MV-4-11 (cell line): ENCODE results near the gene ATG10.
"Not testable (repeated sequence)": the region's sequence is repeated elsewhere in the genome, so short reads cannot be mapped to it uniquely, and the experiment has no call there.

Experiments
- DNase-seq: peaks from one replicate; lab custom pipeline; 2025; lab: John Stamatoyannopoulos, UW

Gene ATG10

DNA sequence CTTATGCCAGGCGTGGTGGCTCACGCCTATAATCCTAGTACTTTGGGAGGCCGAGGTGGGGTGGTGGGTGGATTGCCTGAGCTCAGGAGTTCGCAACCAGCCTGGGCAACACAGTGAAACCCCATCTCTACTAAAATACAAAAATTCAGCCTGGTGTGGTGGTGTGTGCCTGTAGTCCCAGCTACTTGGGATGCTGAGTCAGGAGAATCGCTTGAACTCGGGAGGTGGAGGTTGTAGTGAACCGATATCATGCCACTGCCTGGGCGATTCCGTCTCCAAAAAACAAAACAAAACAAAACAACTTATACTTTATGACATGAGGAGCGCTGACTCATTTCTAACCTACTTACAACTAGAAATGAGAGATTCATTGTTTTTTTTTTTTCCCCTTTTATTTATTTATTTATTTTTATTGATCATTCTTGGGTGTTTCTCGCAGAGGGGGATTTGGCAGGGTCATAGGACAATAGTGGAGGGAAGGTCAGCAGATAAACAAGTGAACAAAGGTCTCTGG, 10.4 kb downstream of the ATG10 start:
- not testable (repeated sequence) for DNase-seq

DNA sequence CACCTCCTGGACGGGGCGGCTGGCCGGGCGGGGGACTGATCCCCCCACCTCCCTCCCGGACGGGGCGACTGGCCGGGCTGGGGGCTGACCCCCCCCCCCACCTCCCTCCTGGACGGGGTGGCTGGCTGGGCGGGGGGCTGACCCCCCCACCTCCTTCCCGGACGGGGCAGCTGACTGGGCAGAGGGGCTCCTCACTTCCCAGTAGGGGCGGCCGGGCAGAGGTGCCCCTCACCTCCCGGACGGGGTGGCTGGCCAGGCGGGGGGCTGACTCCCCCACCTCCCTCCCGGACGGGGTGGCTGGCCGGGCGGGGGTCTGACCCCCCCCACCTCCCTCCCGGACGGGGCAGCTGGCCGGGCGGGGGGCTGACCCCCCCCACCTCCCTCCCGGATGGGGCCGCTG, 11.3 kb downstream of the ATG10 start:
- not testable (repeated sequence) for DNase-seq

DNA sequence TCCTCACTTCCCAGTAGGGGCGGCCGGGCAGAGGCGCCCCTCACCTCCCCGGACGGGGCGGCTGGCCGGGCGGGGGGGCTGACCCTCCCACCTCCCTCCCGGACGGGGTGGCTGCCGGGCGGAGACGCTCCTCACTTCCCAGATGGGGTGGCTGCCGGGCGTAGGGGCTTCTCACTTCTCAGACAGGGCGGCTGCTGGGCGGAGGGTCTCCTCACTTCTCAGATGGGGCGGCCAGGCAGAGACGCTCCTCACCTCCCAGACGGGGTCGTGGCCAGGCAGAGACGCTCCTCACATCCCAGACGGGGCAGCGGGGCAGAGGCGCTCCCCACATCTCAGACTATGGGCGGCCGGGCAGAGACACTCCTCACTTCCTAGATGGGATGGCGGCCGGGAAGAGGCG, 11.7 kb downstream of the ATG10 start:
- DNase-seq = not testable (repeated sequence)

DNA sequence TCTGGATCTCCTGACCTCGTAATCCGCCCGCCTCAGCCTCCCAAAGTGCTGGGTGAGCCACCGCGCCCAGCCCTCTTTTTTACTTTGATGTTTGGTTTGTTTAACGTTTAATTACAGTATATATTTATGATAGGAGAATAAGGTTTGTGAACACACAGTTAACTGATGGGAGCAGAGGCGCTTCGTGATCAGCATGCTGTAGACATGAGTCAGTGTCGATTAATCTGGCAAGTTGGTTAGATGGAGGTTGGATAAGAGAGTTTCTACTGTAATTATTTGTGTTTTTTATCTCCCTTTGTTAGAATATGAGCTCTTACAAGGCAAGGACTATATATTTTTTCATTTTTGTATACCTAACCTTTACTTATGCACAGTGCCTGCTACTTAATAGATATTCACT, 14.3 kb downstream of the ATG10 start:
- no peak for DNase-seq

DNA sequence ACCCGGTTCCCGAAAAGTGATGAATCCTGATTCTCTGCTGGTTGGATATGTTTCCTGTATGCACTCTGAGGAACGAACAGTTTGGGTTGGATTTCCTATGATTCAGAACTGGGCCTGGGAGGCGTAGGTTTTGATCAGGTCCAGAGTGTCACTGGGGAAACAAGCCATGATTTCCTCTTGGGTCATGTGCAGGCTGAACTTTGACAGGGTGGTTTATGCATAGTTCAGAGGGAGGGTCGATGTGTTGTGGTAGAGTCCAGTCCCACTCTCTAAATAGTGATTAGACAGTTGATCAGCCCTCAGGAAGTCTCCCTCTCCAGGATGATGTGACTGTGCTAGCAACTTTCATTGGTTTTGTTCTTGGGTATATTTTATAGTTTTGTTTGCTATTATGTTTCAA, 17.4 kb downstream of the ATG10 start:
- no peak for DNase-seq

DNA sequence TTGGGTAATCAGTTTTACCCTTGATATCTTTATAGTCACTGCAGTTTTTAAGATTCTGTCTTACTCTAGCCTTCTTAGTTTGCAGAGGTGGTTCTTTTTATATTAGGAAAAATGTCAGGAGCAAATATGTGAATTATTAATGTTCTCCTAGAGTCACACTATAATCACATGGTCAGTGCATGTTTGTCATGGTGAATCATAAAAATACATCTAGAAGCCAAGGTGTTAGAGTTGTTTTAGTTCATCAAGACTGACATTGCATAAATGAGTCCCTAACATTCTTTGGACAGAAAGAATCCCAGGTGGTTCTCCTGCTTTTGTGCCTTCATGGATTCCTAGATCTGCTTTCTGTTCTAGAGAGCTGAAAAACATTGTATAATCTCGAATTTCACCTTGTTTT, 22.9 kb downstream of the ATG10 start:
- DNase-seq = no peak

DNA sequence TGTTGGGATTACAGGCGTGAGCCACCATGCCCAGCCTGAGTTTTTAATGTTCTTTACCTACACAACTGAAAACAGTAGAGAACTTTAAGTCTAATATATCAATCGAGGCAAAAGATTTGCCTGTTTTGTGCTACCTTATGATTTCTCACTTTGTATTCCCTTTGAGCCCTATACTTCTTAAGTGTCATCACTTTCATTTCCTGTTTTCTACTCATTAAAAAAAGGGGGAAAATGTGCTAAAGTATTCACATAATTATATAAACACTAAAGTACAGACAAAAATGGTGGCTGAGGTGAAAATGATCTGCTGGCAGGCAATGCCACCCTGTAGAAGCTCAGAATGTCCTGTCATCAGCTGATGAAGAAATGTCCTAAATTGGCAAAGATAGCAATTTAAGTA, 23.6 kb downstream of the ATG10 start:
- DNase-seq = peak; percentile 17

DNA sequence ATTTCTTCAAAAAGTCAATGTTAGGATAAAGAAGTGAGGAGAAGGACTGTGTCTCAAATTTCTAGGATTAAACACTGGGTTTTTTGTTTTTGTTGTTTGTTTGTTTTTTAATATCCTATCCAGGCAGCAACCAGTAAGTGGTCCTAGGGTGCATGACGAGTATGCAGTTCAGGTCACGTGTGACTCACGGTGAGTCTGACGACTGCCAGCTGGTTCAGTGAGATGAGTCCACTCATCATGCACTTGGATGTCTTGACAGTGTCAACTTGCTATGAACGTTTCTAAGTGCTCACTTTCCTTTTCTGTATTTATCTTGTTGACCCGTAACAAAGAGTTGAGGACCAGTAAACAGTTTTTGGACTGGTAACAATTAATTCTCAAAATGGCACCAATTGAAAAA, 32.7 kb downstream of the ATG10 start:
- no peak for DNase-seq

DNA sequence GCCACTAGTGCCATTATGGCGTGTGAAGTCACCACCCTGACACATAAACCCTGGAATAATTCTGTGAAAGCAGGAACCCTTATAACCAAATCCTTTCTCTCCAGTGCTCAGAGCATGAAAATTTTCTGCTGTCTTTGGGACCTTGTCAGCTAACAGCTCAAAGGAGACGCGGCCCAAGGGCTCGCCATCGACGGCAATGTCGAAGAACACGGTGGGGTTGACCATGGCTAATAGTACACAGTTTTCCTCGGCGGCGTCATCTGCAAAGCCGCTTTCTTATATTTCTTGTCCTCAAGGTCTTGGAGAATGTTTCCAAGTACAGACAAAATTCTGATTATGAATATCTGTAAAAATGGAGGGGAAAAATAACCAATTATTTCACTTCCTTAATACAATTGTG, 38.0 kb downstream of the ATG10 start:
- not testable (repeated sequence) for DNase-seq

DNA sequence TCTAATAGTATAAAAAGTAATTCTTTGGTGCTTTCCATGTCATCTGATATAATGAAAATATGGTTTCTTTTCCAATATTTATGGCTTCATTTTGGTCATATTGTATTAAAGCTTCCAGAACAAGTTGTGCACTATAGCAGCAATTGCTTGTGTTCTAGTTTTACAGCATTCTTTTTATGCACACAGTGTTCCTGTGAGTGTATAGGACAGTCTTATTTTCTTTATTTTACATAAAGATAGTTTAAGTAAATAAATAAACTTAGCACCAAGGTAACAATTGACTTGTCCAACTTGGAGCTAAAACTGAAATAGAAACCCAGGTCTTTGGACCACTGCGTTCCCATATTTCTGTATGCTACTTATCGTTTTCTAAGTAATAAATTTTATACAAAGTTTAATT, 38.9 kb downstream of the ATG10 start:
- DNase-seq = no peak

DNA sequence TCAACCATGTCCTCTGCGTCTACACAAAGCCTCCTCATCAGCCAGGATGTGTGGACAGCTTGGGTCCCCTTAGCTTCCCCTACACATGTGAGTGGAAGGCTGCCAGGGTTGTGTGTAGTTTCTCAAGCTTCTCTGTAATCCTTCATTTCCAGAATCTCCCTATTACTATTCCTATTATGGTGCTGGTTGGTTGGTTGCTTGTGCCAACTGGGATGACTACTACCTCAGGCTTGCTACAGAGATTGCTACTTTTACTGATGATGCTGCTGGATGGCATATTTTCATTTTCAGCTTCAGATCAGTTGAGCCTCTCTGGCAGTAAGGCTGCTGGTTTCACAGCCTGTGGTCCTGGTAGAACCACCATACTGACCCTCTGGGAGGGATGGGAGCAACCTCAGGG, 39.9 kb downstream of the ATG10 start:
- DNase-seq = no peak

DNA sequence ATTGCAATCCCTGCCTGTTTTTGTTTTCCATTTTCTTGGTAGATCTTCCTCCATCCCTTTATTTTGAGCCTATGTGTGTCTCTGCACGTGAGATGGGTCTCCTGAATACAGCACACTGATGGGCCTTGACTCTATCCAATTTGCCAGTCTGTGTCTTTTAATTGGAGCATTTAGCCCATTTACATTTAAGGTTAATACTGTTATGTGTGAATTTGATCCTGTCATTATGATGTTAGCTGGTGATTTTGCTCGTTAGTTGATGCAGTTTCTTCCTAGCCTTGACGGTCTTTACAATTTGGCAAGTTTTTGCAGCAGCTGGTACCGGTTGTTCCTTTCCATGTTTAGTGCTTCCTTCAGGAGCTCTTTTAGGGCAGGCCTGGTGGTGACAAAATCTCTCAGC, 42.8 kb downstream of the ATG10 start:
- DNase-seq = not testable (repeated sequence)

DNA sequence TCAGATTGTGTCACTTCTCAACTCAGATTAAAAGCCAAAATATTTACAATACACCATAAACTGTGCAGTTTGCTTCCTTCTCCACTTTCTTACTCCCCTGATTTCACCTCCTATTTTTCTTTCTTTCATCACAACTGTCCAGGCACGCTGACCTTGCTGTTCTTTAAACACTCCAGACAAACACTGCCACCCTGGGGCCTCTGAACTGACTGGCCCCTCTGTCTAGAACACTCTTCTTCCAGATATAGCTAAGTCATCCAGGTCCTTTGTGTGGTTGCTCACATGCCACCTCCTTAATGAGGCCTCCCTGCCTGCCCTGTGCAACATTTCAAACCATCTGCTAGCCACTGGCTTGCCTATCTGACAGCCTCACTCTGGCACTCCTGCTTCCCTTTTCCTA, 46.6 kb downstream of the ATG10 start:
- peak; percentile 84 for DNase-seq

DNA sequence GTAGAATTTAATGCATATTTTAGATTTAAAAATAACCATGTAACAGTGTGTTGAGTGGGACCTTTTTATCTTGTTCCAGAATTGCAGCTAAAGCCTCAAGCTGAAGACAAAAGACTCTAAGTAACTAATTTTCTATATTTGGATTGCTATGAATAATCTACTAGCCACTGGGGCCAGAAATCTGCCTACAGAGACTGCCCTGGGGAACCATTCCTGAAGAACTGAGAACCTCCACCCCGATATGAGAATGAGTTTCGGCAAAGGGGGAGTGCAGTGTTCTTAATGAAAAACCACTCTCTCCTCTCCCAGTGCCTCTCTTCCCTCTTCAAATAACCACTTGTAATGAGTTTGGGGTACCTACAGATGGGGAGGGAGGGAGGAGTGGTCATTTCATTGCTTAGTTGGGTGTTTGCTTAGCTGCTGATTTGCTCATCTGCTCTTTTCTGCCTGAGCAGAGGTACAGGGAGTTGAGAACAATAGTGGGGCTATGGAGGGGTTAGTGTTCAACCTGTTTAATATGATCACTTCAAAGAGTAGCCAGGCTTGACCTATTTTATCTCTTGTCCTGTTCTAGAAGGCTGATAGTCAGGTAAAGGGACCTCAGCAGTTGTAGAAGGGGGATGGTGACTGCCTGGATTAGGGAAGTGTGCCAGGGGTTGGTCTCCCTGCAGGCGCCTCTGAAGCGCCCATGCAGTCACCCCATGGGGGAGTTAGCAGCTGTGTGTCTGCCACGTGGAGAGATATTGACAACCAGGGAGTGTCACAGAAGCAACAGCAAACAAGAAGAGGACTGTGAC, 47.7 kb downstream of the ATG10 start:
- peak; percentile 65 for DNase-seq

DNA sequence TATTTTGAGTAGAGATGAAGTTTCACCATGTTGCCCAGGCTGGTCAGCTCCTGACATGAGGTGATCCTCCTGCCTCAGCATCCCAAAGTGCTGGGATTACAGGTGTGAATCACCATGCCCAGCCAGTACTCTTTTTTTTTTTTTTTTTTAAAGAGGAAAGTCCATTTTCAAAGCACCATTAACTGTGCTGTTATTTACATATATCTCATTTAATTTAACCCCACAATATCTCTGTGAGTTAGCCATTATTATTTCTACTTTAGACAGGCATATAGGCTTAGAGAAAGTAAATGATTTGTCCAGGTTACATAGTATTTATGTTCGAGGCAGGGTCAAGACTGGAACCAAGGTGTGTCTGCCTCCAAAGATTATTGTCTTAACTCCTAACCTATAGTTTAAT, 50.7 kb downstream of the ATG10 start:
- no peak for DNase-seq

DNA sequence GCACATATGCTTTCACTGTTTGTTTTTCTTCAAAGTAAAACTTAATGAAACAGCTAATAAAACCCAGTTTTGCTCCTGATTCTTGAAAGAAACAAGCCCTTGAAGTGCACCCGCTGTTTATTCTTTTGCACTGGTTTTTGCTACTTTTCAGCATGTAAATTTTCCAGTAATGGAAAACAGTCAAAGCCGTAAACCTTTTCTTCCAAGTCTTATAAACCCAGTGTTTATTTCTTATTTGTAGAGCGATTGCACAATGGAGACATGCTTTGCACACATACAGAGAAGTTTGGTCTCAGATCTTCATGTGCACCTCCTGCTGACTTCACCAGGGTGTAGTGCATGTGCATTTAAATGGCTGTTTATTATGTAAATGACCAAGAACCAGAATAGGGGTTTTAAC, 51.8 kb downstream of the ATG10 start:
- DNase-seq = peak; percentile 10

DNA sequence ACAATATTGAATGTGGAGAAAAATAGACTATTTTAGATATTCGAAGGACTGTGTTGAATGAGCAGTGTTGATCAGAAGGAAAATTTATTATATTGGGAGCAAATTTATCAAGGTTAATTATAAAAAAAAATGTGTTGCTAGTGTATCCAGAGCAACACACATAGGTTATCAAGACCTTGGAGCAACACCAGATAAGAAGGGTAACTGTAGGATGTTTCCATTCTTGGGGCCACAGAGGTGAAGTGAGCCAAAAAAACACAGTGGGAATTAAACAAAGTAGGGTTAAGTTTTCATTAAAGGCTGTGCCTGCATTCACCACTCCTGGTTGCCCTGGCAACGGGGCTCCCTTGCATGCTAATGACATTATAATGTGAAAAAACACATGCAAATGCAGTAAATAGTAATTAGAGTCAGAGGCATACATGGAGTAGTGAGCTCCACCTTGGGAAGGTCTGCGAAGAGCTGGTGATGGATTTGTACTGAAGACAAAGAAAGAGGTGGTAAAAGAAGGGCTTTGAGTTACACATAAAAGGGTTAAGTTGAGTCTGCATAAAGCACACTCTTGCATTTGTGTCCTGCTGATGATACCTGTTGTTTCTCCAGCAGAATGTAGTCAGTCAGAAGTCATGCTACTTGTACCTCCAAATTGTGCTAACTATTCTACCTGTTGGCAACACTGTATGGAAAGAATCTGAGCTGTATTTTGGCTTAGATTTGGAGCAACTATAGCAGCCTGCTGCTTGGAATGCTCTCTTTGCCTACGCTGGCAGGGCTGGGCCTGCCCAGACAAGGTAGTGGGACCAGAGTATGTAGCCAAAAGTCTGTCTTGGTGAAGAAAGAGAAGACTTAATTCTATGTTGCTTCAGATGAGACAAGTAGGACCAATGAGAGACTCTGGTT, 59.6 kb downstream of the ATG10 start:
- no peak for DNase-seq

DNA sequence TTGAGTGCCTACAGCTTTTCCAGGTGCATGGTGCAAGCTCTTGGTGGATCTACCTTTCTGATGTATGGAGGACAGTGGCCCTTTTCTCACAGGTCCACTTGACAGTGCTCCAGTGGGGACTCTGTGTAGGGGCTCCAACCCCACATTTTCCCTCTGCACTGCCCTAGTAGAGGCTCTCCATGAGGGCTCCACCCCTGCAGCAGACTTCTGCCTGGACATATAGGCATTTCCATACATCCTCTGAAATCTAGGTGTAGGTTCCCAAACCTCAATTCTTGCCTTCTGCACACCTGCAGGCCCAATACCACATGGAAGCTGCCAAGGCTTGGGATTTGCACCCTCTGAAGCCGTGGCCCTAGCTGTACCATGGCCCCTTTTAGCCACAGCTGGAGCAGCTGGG, 71.1 kb downstream of the ATG10 start:
- not testable (repeated sequence) for DNase-seq

DNA sequence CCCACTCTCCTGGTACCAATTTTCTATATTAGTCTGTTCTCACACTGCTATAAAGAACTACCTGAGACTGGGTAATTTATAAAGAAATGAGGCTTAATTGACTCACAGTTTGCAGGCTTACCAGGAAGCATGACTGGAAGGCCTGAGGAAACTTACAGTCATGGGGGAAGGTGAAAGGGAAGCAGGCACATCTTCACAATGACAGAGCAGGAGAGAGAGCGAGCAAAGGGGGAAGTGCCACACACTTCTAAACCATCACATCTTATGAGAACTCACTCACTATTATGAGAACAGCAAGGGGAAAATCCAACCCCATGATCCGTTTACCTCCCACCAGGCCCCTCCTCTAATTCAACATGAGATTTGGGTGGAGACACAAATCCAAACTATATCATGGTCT, 72.2 kb downstream of the ATG10 start:
- peak; percentile 70 for DNase-seq

DNA sequence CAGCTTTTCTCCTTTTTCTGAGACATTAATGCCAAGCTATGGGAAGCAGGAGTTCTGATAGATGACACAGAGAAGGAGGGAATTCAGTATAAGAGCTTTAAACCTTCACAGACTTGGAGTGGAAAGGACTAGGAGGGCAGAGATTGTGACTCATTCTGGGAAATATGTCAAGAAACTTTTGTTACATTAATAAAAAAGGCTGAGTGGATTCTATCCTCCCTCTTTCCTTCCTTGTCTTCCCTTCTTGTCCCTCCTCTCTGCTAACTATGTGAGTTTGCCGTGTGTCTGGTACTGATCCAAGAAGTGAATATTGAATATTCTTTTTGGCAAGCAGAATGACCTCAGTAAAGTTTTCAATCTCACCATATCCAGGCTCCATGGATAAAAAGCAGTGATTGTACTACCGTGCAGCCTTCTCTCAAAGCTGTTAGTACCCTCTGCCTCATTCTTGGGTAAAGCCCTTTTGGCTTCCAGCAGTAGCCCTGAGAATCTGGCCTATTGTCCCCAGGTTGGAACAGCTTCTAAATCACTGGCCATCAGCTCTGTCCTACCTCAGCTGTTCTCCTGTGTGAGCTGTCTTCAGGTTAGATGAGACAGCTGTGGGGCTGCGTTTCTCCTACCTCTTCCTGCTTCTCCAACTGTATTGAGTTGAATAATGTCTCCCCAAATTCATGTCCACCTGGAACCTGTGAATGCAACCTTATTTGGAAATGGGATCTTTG, 73.9 kb downstream of the ATG10 start:
- no peak for DNase-seq

DNA sequence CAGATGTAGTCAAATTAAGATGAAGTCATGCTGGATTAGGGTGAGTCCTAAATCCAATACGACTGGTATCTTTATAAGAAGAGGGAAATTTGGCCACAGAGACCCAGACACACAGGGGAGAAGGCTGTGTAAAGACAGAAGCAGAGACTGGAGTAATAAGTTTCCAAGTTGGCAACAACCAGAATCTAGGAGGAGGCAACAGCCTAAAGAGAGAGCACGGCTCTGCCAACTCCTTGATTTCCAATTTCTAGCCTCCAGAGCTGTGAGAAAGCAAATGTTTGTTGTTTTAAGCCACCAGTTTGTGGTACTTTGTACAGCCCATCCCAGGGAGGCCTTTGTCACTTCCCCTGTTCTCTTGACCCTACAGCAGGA, 74.4 kb downstream of the ATG10 start:
- DNase-seq = no peak

DNA sequence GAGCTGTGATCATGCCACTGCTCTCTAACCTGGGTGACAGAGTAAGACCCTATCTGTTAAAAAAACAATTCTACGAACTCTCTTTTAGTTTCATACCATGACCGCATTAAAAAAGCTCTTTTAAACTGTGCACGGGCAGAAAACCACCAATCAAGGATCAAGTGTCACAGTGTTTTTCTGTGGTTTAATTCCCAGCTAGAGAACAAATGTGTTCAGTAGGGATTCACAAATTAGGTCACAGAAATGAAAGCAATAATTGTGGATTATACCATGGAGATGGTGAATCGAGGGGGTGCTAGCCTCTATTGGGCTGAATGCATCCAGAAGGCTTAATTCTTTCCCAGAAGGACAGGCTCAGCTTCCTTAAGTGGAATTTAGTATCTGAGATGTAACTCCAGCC, 79.1 kb downstream of the ATG10 start:
- DNase-seq = no peak
